Adrenal gland (tissue), 5 donors: ENCODE results near the gene ZFR2.

Source experiments
- CTCF ChIP-seq, 6 experiments: fragments of 450-650 bp in 4 of 6; fragments of 200-600 bp in 2 of 6; sonication (generic) in 1 of 6; IDR thresholded peaks; 1 replicate in 5 of 6; 2 replicates in 1 of 6; pipeline versions ENCODE4 v1.5.1 to v1.8.0; 2016 to 2021; ENCODE audit warnings: antibody characterized with exemption in 6 of 6, mild to moderate bottlenecking in 2 of 6, moderate library complexity in 1 of 6
- POLR2A ChIP-seq, 2 donors: fragments of 450-650 bp; IDR thresholded peaks; one replicate each; pipeline ENCODE4 v1.6.1; 2017; ENCODE audit warnings: antibody characterized with exemption in 2 of 2, mild to moderate bottlenecking in 2 of 2, moderate library complexity in 1 of 2
- donor health status: DM: no; HTN: no; CAD: no.

- no peak for TF ChIP-seq CTCF (IDR thresholded peaks at IDR 0.05)
- TF ChIP-seq POLR2A (IDR thresholded peaks at IDR 0.05): no peak
Measured at GRCh38 chr19:3851254-3852176, 17.3 kb downstream of the ZFR2 start.
